Activated CD8-positive, alpha-beta memory T cell treated with anti-CD3 and anti-CD28 coated beads, Interleukin-2, amount 50 U/mL, for 48 hours (primary cell): ENCODE data around the gene TBC1D32.
"Not testable (repeated sequence)": the region's sequence is repeated elsewhere in the genome, so short reads cannot be mapped to it uniquely, and the experiment has no call there.

ENCODE experiments used
- DNase-seq: peaks from one replicate; pipeline ENCODE4 v3.0.0-alpha.2; 2020

The TBC1D32 gene

GRCh38 chr6:121334299-121335086 lies at the start of gene TBC1D32:
Gene TBC1D32 (minus strand): TSS chr6:121334480. CDS start chr6:121334430, 50 bp downstream.
- DNase-seq, result peak; percentile 95

GRCh38 chr6:121383478-121383877 lies 49.2 kb upstream of the TBC1D32 start:
- no peak for DNase-seq

GRCh38 chr6:121382467-121383121 lies 48.3 kb upstream of the TBC1D32 start:
- DNase-seq, result no peak

- DNase-seq, result no peak
Observed at GRCh38 chr6:121376411-121376810, 42.1 kb upstream of the TBC1D32 start.

- not testable (repeated sequence) for DNase-seq
Observed at GRCh38 chr6:121374219-121374618, 39.9 kb upstream of the TBC1D32 start.

GRCh38 chr6:121365536-121366521 lies 31.5 kb upstream of the TBC1D32 start:
- no peak for DNase-seq

- DNase-seq, result no peak
Observed at GRCh38 chr6:121356575-121356974, 22.3 kb upstream of the TBC1D32 start.

GRCh38 chr6:121354764-121355163 lies 20.5 kb upstream of the TBC1D32 start:
- no peak for DNase-seq

GRCh38 chr6:121352941-121353340 lies 18.7 kb upstream of the TBC1D32 start:
- DNase-seq, result no peak

- DNase-seq, result no peak
Observed at GRCh38 chr6:121351916-121352315, 17.6 kb upstream of the TBC1D32 start.

GRCh38 chr6:121349596-121349995 lies 15.3 kb upstream of the TBC1D32 start:
- no peak for DNase-seq

- no peak for DNase-seq
Observed at GRCh38 chr6:121347484-121347883, 13.2 kb upstream of the TBC1D32 start.

GRCh38 chr6:121344539-121344938 lies 10.3 kb upstream of the TBC1D32 start:
- DNase-seq, result no peak

GRCh38 chr6:121339639-121340226 lies 5.5 kb upstream of the TBC1D32 start:
- DNase-seq, result no peak

GRCh38 chr6:121338956-121339355 lies 4.7 kb upstream of the TBC1D32 start:
- no peak for DNase-seq

GRCh38 chr6:121338366-121338765 lies 4.1 kb upstream of the TBC1D32 start:
- DNase-seq, result no peak

GRCh38 chr6:121335087-121336008 lies 1.1 kb upstream of the TBC1D32 start:
- DNase-seq, result no peak

GRCh38 chr6:121333694-121334093 lies 586 bp downstream of the TBC1D32 start:
- not testable (repeated sequence) for DNase-seq

- no peak for DNase-seq
Observed at GRCh38 chr6:121333196-121333595, 1.1 kb downstream of the TBC1D32 start.

GRCh38 chr6:121330516-121330915 lies 3.8 kb downstream of the TBC1D32 start:
- DNase-seq, result no peak

- DNase-seq, result no peak
Observed at GRCh38 chr6:121321282-121321681, 13.0 kb downstream of the TBC1D32 start.

GRCh38 chr6:121319603-121320002 lies 14.7 kb downstream of the TBC1D32 start:
- DNase-seq, result no peak
